T-helper 2 cell treated with Interferon-gamma antibody and Interleukin-4, amounts not matched to agents 100 ng/mL and 5 ng/mL, for 36 hours (primary cell): ENCODE measurements around the gene CHD9NB. TPM values are rescaled to one million over a fixed set of nuclear protein-coding genes. Genes with fewer than 3 reads are reported as not detected.

ENCODE experiments used
- intact Hi-C: fragments of 100-400 bp; cut with micrococcal nuclease; formaldehyde crosslinking; loops from one replicate; pipeline ENCODE4 v1.15.1; 2023
- total RNA-seq: library from RNA; stranded (reverse); gene quantifications from 2 replicates; pipeline ENCODE4 v1.2.3, GENCODE V29; 2022

The CHD9NB gene
- total RNA-seq, 1 donor from 2014 or later: 0.68 TPM

- intact Hi-C loops: no loop called here
Measured at GRCh38 chr16:53035176-53035942, 17.3 kb downstream of the CHD9NB start.

GRCh38 chr16:53034306-53034705 is 18.4 kb downstream of the CHD9NB start:
- intact Hi-C loops: no loop called here

GRCh38 chr16:53031323-53031942 is 21.3 kb downstream of the CHD9NB start:
- intact Hi-C loops: no loop called here

GRCh38 chr16:53029971-53030370 is 22.7 kb downstream of the CHD9NB start:
- intact Hi-C loops: no loop called here

GRCh38 chr16:53024045-53024444 is 28.7 kb downstream of the CHD9NB start:
- intact Hi-C loops: no loop called here

GRCh38 chr16:53022374-53022773 is 30.3 kb downstream of the CHD9NB start:
- intact Hi-C loops: no loop called here

GRCh38 chr16:53018834-53019416 is 33.8 kb downstream of the CHD9NB start:
- intact Hi-C loops: no loop called here

DNA sequence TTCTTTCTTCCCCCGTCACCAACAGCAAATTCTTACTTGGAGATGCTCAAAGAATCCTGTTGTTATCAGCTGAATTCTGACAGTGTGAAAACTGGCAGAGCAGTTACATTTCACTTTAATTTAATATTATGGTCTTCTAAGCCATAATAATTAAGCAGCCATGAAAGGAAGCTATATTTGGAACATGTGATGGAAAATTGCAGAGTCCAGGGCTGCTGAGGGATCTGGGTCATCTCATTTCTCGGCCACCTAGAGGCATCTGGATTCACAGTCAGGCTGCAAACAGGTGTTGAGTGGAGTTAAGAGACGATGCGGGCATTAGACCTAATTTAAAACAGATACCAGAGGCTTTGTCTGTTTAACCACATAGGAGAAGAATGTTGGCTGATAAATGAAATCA is 38.4 kb downstream of the CHD9NB start:
- intact Hi-C loops: no loop called here

GRCh38 chr16:53007095-53007494 is 45.6 kb downstream of the CHD9NB start:
- intact Hi-C loops: no loop called here

- intact Hi-C loops: no loop called here
Measured at GRCh38 chr16:52997922-52998321, 54.8 kb downstream of the CHD9NB start.

GRCh38 chr16:52994942-52995341 is 57.8 kb downstream of the CHD9NB start:
- intact Hi-C loops: no loop called here

DNA sequence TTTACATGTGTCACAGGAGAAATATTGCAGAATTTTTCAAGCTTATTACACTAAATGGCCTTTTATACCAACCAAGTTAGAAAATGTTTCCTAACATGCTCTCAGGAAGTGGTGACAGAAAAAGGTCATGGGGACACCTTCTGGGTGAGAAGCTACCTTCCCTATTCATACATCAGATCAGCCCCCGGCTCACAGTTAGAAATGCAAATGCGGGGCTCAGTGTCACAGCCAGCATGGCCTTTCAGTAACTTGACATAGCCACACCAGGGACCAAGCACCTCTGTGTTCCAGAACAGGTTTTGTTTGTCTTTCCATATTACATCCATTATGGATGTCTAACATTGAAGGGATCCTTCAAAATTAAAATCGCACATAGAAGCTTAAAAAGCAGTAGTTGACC is 59.5 kb downstream of the CHD9NB start:
- intact Hi-C loops: no loop called here

DNA sequence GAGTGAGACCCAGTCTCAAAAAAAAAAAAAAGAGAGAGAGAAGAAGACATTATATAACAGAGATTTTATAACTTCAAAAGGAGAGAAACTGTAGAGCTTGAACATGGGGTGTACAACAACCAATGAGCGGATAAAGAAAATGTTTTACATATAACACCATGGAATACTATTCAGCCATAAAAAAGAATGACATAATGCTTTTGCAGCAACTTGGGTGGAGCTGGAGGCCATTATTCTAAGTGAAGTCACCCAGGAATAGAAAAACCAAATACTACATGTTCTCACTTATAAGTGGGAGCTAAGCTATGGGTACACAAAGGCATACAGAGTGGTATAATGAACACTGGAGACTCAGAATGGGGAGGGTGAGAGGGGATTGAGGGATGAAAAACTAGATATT is 61.1 kb downstream of the CHD9NB start:
- intact Hi-C loops: no loop called here

Other genes starting within 250 kb of the CHD9NB start
- 25.6 and 27.4 TPM in 2 replicates for gene CHD9, start 2.1 kb upstream of the CHD9NB start, total RNA-seq